Ascending aorta (tissue), 2 donors: ENCODE results near the gene PLAAT1. TPM values are rescaled to one million over a fixed set of nuclear protein-coding genes. Genes with fewer than 3 reads are reported as not detected.

Experiments used
- DNase-seq, 2 donors: peaks; one replicate each; pipeline ENCODE4 v3.0.0-alpha.2; 2019; ENCODE audit warnings: low spot score in 2 of 2
- H3K27ac ChIP-seq, 2 donors: fragments of 200-600 bp; sonication (generic); one replicate each; pipeline ENCODE4 v1.5.1; 2016 to 2017; ENCODE audit warnings: mild to moderate bottlenecking in 1 of 2
- H3K27me3 ChIP-seq: fragments of 200-600 bp; sonication (generic); one replicate; pipeline ENCODE4 v1.5.1; 2017
- H3K36me3 ChIP-seq, 2 donors: fragments of 200-600 bp; sonication (generic); one replicate each; pipeline ENCODE4 v1.5.1; 2016
- H3K4me1 ChIP-seq, 2 donors: fragments of 200-600 bp; sonication (generic); one replicate each; pipeline ENCODE4 v1.5.1; 2016 to 2017; ENCODE audit warnings: mild to moderate bottlenecking in 1 of 2
- H3K4me3 ChIP-seq, 2 donors: fragments of 200-600 bp; sonication (generic); one replicate each; pipeline ENCODE4 v1.5.1; 2016 to 2017; ENCODE audit warnings: mild to moderate bottlenecking in 1 of 2
- H3K9me3 ChIP-seq, 2 donors: fragments of 200-600 bp; sonication (generic); one replicate each; pipeline ENCODE4 v1.5.1; 2016
- intact Hi-C: fragments of 100-400 bp; cut with DNase I; formaldehyde crosslinking; loops from one replicate; pipeline ENCODE4 v1.15.1; 2023
- total RNA-seq: library from RNA; depleted of rRNA; stranded (reverse); fragments of >200 nt; gene quantifications from one replicate; pipeline ENCODE4 v1.1.0, GENCODE V29; 2016
- TF ChIP-seq, protein P1 (sequence below), 3 experiments: fragments of 200-600 bp in 2 of 3; fragments of 450-650 bp in 1 of 3; sonication (generic) in 2 of 3; IDR thresholded peaks; one replicate each; pipeline ENCODE4 v1.5.1; 2016 to 2019; ENCODE audit warnings: antibody characterized with exemption in 3 of 3, mild to moderate bottlenecking in 1 of 3, moderate library complexity in 1 of 3

PLAAT1 gene
- total RNA-seq: not detected

DNA sequence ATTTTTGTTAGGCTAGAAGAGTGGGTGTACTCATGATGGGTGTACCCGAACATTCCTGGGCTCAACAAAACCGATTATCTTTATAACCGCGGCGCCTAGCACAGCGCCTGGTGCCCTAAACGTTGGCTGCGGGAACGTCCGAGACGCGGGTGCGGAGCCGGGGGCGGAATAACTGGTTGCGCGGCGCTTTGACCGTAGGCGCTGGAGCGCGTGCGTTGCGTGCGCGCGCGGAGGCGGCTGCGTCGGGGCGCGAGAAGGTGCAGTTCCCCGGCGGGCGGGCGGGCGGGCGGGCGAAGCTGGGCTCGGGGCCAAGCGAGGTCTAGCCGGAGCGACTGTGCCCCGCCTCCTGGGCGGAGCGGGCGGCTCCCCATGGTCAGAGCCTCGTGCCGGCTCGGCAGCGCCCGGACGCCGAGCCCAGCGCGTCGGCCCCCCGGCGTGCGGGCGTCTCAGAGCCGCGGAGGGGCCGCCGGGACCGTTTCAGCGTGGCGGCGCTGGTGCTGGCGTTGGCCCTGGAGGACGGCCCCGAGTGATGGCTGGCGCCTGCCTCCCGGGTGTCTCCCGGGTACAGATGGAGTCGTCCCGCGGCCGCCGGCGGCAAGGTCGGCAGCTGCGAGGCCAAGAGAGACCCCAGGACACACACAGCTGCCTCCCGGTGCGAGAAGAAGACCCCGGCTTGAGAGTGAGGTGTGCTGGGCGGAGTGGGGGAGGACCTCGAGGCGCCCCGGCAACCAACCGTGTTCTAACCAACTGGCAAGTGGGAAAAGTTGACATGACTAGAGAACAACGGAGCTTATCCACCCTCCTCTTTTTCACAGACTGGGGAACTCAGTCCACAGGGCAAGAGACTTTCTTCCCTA, at the start of gene PLAAT1:
PLAAT1 (plus strand) TSS at position 373 of the 857 bp plus-strand sequence. CDS start 14,429 bp downstream, outside the sequence.
- intact Hi-C loops: loop anchor here (5.0 kb wide), 1 partner anchor 409 kb away; no protein-coding TSS in a partner anchor
- peak within 1 kb of the TSS; percentile 69 to 79 for H3K27ac ChIP-seq
- peak within 1 kb of the TSS; percentile 62 to 64 for H3K4me3 ChIP-seq
- H3K4me1 ChIP-seq: no peaks in the 10 kb centered on the region
- no peaks in the 10 kb centered on the region for H3K9me3 ChIP-seq
- no peaks in the 10 kb centered on the region for H3K27me3 ChIP-seq
- TF ChIP-seq, protein P1, sequence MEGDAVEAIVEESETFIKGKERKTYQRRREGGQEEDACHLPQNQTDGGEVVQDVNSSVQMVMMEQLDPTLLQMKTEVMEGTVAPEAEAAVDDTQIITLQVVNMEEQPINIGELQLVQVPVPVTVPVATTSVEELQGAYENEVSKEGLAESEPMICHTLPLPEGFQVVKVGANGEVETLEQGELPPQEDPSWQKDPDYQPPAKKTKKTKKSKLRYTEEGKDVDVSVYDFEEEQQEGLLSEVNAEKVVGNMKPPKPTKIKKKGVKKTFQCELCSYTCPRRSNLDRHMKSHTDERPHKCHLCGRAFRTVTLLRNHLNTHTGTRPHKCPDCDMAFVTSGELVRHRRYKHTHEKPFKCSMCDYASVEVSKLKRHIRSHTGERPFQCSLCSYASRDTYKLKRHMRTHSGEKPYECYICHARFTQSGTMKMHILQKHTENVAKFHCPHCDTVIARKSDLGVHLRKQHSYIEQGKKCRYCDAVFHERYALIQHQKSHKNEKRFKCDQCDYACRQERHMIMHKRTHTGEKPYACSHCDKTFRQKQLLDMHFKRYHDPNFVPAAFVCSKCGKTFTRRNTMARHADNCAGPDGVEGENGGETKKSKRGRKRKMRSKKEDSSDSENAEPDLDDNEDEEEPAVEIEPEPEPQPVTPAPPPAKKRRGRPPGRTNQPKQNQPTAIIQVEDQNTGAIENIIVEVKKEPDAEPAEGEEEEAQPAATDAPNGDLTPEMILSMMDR (IDR thresholded peaks at IDR 0.05): no peak
- H3K36me3 ChIP-seq: no peaks in the 10 kb centered on the region
- DNase-seq: peak in 1 of 2 donors; percentile 66

DNA sequence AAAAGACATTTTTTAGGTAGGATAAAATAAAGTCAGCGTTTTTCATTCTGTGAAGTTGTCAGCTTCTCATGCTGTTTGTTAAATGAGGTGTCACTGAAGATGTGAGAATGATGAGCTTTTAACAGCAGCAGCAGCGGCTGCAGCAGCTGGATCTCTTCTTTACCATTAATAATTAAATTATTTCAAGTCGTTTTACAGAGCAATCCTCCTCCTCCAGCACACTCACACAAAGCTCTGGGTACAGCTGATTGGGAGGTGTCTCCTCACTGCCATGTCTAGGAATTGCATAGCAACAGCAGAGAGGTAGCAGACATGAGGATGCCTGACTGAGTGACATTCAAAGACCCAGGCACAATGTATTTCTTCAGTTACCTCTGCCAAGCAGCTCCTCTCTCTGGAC, 46.7 kb upstream of the PLAAT1 start:
- TF ChIP-seq, protein P1 (IDR thresholded peaks at IDR 0.05): no peak
- H3K9me3 ChIP-seq: no peaks in the 10 kb centered on the region
- no peaks in the 10 kb centered on the region for H3K27me3 ChIP-seq
- H3K27ac ChIP-seq: no peak overlapping the region
- H3K4me3 ChIP-seq: no peak overlapping the region
- no peaks in the 10 kb centered on the region for H3K36me3 ChIP-seq
- DNase-seq: no peak
- H3K4me1 ChIP-seq: no peaks in the 10 kb centered on the region
- intact Hi-C loops: no loop called here

DNA sequence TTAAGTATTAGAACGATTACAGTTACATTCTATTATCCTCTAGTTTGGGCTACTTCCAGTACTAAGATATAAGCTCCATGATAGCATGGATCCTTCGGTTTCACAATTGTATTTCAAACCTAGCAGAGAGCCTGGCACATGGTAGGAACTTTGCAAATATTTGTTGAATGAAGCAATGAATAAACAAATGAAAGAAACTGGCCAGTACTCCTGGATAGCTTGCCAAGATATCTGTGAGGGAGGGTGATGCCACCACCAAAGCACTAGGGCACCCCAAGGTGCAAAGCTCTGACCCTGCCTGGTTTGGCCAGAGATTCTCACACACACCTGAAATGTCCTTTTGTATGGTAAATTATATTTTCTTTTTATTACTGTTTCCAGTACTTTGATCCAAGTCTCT, 44.3 kb upstream of the PLAAT1 start:
- DNase-seq: no peak
- Histone ChIP-seq H3K9me3 (no peaks in the 10 kb centered on the region), H3K27me3 (no peaks in the 10 kb centered on the region), H3K4me3 (no peak overlapping the region), H3K4me1 (no peaks in the 10 kb centered on the region), H3K27ac (no peak overlapping the region), H3K36me3 (no peaks in the 10 kb centered on the region)
- TF ChIP-seq, protein P1 (IDR thresholded peaks at IDR 0.05): no peak
- intact Hi-C loops: no loop called here

DNA sequence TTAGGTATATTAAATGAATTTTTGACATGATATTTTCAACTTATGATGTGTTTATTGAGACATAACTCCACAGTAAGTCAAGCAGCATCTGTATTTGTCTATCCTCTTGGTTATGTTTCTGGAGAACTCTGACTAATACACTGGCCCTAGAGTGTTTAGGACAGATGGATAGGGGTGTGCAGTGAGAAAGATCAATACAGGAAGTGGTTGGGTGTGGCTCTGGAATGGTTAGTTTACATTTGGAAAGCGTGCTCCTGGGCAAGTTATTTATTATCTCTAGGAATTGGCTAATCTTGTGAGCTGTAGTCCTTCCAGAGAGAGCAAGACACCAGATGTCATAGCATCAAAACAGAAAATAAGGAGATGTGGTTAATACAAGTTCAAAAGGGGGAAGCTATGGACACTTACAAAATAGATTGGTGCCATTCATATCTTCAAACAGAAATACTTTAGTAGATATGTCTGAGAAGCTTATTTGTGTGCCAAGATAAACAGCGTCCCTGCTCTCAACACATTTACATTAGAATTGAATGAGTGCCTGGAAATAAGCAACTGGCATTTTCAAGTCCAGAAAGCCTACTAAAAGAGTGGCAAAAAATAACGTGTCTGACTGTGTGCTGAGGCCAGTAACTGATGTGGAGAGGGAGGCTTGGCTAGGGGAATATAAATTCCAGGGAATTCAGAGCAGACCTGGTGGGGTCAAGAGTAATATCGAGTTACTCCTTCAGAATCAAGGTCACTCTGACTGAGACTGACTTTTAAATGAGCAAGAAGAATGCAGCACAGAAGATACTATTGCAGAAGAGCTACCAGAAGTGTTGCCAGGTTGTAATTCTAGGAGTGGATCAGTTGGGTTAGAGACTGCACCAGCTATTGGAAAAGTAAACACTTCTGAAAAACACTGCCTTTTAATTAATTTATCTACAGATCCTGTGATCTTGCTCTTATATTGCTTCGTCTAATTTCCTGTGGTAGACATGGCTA, 33.4 kb upstream of the PLAAT1 start:
- DNase-seq: no peak
- intact Hi-C loops: no loop called here
- H3K4me1 ChIP-seq: no peaks in the 10 kb centered on the region

DNA sequence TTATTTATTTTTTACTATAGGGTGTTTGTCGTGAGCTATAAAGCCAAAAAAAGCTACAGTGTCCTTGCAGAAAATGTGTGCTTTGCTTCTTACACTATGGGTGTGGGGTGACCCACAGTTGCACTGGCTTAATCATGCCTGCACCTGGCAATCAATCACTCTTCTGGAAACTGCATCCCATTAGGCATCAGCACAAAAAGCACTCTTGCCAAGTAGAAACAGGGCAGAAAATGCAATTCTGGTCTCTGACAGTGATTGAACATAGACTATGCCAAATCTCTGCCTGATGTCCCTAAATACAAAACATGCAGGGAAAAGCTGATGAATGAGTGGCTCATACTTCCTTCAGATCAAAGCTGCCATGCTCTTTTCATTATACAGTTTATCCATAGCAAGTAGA, 30.4 kb upstream of the PLAAT1 start:
- no peaks in the 10 kb centered on the region for H3K27me3 ChIP-seq
- no peaks in the 10 kb centered on the region for H3K4me1 ChIP-seq
- TF ChIP-seq, protein P1 (IDR thresholded peaks at IDR 0.05): no peak

More for the DNA sequence above, 33.4 kb upstream of the PLAAT1 start:
- Histone ChIP-seq H3K36me3 (no peaks in the 10 kb centered on the region), H3K4me3 (no peak overlapping the region), H3K9me3 (no peaks in the 10 kb centered on the region), H3K27me3 (no peaks in the 10 kb centered on the region), H3K27ac (no peak overlapping the region)
- TF ChIP-seq, protein P1 (IDR thresholded peaks at IDR 0.05): no peak

More for the DNA sequence above, 30.4 kb upstream of the PLAAT1 start:
- intact Hi-C loops: no loop called here
- Histone ChIP-seq H3K27ac (no peak overlapping the region), H3K4me3 (no peak overlapping the region), H3K9me3 (no peaks in the 10 kb centered on the region), H3K36me3 (no peaks in the 10 kb centered on the region)
- no peak for DNase-seq
